Esophagus muscularis mucosa (tissue), 4 donors: ENCODE results near the gene PRKCB. TPM values are rescaled to one million over a fixed set of nuclear protein-coding genes. Genes with fewer than 3 reads are reported as not detected.

Experiments used
- DNase-seq: peaks from one replicate; pipeline ENCODE4 v3.0.0-alpha.2; 2017; ENCODE audit errors: extremely low spot score
- H3K27ac ChIP-seq, 4 donors: fragments of 200-600 bp; sonication (generic); replicated peaks in 1 of 4; 1 replicate in 3 of 4; 2 replicates in 1 of 4; pipeline ENCODE4 v1.5.1; 2016 to 2019; ENCODE audit warnings: mild to moderate bottlenecking in 1 of 4
- H3K27me3 ChIP-seq, 4 donors: fragments of 200-600 bp; sonication (generic); one replicate each; pipeline versions ENCODE4 v1.5.1 to v1.6.0; 2016 to 2019
- H3K36me3 ChIP-seq, 4 donors: fragments of 200-600 bp; sonication (generic); one replicate each; pipeline ENCODE4 v1.5.1; 2016 to 2019
- H3K4me1 ChIP-seq, 4 donors: fragments of 200-600 bp; sonication (generic); one replicate each; pipeline ENCODE4 v1.5.1; 2016 to 2019
- H3K4me3 ChIP-seq, 4 donors: fragments of 200-600 bp; sonication (generic); 1 replicate in 2 of 4; 2 replicates in 2 of 4; pipeline ENCODE4 v1.5.1; 2016 to 2019; ENCODE audit warnings: mild to moderate bottlenecking in 4 of 4, moderate library complexity in 1 of 4
- H3K9me3 ChIP-seq, 4 donors: fragments of 200-600 bp; sonication (generic); 1 replicate in 3 of 4; 2 replicates in 1 of 4; pipeline ENCODE4 v1.5.1; 2016 to 2019
- EP300 ChIP-seq: sonication (generic); formaldehyde crosslinking; IDR thresholded peaks from one replicate; pipeline ENCODE4 v1.6.1; 2017; ENCODE audit warnings: antibody characterized with exemption
- POLR2A ChIP-seq: fragments of 450-650 bp; IDR thresholded peaks from one replicate; pipeline ENCODE4 v1.6.1; 2017; ENCODE audit warnings: antibody characterized with exemption, moderate library complexity, mild to moderate bottlenecking, low read depth
- POLR2AphosphoS5 ChIP-seq, 2 donors: sonication (generic); formaldehyde crosslinking; IDR thresholded peaks; one replicate each; pipeline ENCODE4 v1.6.1; 2017; ENCODE audit warnings: antibody characterized with exemption in 2 of 2
- WGBS: methylation state at CpG from one replicate; pipeline ENCODE4 v1.1.5; 2018; 5-methylcytosine and 5-hydroxymethylcytosine counted together
- intact Hi-C: fragments of 100-400 bp; cut with DNase I; formaldehyde crosslinking; loops from one replicate; pipeline ENCODE4 v1.15.1; 2023
- total RNA-seq, 4 donors: library from RNA; depleted of rRNA; stranded (reverse); fragments of >200 nt; gene quantifications; one replicate each; pipeline versions ENCODE4 v1.1.0 to v1.2.1, GENCODE V29; 2016
- TF ChIP-seq, protein P1 (sequence below), 3 experiments: fragments of 200-600 bp in 2 of 3; fragments of 450-650 bp in 1 of 3; sonication (generic) in 2 of 3; IDR thresholded peaks; one replicate each; pipeline ENCODE4 v1.5.1; 2017 to 2019; ENCODE audit warnings: antibody characterized with exemption in 3 of 3, mild to moderate bottlenecking in 2 of 3, moderate library complexity in 1 of 3

The PRKCB gene
- total RNA-seq, 4 donors from 2014 or later, result 5.8 to 15.6 (median 9.7) TPM

DNA sequence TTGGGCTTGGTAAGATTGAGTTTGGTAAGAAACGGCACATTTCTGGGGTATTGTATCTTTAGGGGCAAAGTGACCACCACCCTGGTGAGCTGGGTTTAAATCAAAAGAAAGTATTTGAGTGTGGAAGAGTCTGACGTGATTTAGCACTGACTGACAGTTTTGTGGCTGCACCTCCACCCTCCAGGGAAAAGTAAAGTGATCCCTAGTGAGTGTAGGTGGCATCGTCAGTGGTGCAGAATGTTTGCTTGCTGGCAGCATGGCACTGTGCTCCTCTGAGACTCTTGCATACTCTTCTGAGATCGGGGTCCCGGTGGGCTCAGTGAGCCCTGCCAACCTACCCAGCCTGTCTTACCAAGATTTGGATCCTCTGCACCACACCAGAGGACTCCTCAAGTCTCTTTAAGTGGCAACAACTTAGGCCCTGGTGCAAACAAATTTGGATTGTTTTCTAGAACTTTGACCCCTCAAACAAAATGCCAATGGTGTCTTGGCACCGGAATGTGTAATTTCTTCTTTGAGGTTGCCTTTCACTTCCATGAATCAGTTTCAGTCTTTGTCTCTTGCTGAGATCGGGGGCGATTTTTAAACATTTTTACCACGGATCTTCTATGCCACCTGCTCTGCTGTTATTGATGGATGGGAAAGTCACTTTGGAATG, 2.8 kb downstream of the PRKCB start:
- Histone ChIP-seq H3K9me3 (no peaks in the 10 kb centered on the region), H3K36me3 (no peaks in the 10 kb centered on the region), H3K4me1 (peaks cover 4 to 29% (median 22%) of the 10 kb centered on the region in 4 donors), H3K27ac (no peak overlapping the region), H3K4me3 (no peak overlapping the region), H3K27me3 (peaks cover 0 to 47% (median 4%) of the 10 kb centered on the region in 4 donors)
- no peak for TF ChIP-seq POLR2A
- TF ChIP-seq, protein P1, sequence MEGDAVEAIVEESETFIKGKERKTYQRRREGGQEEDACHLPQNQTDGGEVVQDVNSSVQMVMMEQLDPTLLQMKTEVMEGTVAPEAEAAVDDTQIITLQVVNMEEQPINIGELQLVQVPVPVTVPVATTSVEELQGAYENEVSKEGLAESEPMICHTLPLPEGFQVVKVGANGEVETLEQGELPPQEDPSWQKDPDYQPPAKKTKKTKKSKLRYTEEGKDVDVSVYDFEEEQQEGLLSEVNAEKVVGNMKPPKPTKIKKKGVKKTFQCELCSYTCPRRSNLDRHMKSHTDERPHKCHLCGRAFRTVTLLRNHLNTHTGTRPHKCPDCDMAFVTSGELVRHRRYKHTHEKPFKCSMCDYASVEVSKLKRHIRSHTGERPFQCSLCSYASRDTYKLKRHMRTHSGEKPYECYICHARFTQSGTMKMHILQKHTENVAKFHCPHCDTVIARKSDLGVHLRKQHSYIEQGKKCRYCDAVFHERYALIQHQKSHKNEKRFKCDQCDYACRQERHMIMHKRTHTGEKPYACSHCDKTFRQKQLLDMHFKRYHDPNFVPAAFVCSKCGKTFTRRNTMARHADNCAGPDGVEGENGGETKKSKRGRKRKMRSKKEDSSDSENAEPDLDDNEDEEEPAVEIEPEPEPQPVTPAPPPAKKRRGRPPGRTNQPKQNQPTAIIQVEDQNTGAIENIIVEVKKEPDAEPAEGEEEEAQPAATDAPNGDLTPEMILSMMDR (IDR thresholded peaks at IDR 0.05), result no peak
- no peak for TF ChIP-seq EP300
- no peak for TF ChIP-seq POLR2AphosphoS5 (IDR thresholded peaks at IDR 0.05)
- no peak for DNase-seq
- intact Hi-C loops, result no loop called here
- WGBS, result 70% methylated on average over 9 of the region's 9 CpGs

DNA sequence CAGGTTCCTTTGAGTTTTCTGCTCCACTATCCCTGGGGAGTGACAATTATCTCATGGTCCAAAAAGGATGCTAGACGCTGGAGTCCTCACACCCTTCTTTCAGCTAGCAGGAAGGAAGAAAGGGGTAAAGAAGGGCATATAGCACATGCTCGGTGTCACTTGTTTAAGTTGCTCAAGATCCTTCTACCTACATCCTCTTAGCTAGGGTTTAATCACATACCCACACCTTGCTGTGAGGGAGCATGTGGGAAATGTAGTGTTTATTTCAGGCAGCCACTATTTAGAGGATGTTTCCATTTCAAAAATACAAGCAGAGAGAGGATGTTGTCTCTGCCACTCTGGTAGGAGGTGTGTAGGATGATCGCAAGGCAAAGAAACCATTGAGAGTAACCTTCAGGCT, 4.5 kb downstream of the PRKCB start:
- H3K9me3 ChIP-seq, result no peaks in the 10 kb centered on the region
- H3K27ac ChIP-seq, result no peak overlapping the region
- intact Hi-C loops, result no loop called here
- no peaks in the 10 kb centered on the region for H3K36me3 ChIP-seq
- peaks cover 4 to 24% (median 21%) of the 10 kb centered on the region in 4 donors for H3K4me1 ChIP-seq
- no peak for DNase-seq
- peaks cover 0 to 36% (median 4%) of the 10 kb centered on the region in 4 donors for H3K27me3 ChIP-seq
- no peak for TF ChIP-seq POLR2A
- TF ChIP-seq POLR2AphosphoS5 (IDR thresholded peaks at IDR 0.05), result no peak
- TF ChIP-seq EP300, result no peak
- TF ChIP-seq, protein P1 (IDR thresholded peaks at IDR 0.05), result no peak
- 64% methylated on average over 3 of the region's 3 CpGs for WGBS
- no peak overlapping the region for H3K4me3 ChIP-seq

DNA sequence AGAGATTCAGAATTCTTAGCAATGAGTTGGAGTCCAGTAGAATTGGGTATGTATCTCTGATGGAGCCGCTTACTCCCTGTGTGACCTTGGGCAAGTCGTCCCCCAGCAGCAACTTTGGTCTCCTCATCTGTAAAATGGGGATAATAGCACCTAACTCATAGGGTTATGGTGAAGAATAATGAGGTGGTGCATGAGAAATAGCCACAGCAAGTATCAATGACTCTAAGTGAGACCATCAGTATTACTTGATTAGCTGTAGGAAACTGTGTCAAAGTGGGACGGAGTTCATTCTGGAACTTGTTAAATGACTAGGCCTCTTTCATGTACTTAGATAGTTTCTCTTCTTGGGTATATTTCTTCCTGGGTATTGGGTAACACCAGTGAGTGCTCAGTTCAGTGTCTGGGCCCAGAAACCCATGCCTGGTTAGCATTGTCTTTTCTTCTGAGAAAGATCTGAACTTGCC, 6.4 kb downstream of the PRKCB start:
- intact Hi-C loops, result no loop called here
- TF ChIP-seq POLR2AphosphoS5 (IDR thresholded peaks at IDR 0.05), result no peak
- WGBS, result 91% methylated on average over 3 of the region's 3 CpGs
- H3K4me1 ChIP-seq, result peaks cover 0 to 7% (median 5%) of the 10 kb centered on the region in 4 donors
- peaks cover 0 to 17% (median under 1%) of the 10 kb centered on the region in 4 donors for H3K27me3 ChIP-seq
- DNase-seq, result no peak
- no peak overlapping the region for H3K27ac ChIP-seq
- H3K36me3 ChIP-seq, result no peaks in the 10 kb centered on the region
- no peak overlapping the region for H3K4me3 ChIP-seq
- no peaks in the 10 kb centered on the region for H3K9me3 ChIP-seq

DNA sequence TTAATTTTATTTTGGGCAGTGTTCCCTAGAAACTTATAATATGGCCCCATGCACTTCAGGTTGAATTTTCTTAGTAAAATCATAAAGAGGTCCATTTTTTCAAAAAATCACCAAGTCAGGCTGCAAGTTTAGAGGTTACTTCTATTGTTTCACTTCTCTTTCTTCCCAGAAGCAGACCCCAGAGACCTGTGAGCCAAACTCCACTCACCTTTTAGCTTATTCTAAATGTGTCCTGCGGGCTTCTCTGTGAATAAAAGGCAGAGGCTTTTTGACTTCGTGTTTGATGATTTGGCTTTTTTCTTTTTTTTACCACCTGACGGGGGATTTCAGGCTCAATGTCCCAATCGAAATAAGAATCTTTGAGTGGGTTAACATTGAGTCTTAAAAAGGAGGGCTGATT, 7.4 kb downstream of the PRKCB start:
- Histone ChIP-seq H3K27ac (no peak overlapping the region), H3K9me3 (no peaks in the 10 kb centered on the region), H3K27me3 (peaks cover 0 to 7% (median 0%) of the 10 kb centered on the region in 4 donors), H3K36me3 (no peaks in the 10 kb centered on the region), H3K4me1 (no peaks in the 10 kb centered on the region), H3K4me3 (no peak overlapping the region)
- DNase-seq, result no peak
- TF ChIP-seq, protein P1 (IDR thresholded peaks at IDR 0.05), result no peak
- TF ChIP-seq POLR2AphosphoS5 (IDR thresholded peaks at IDR 0.05) (no peak), EP300 (no peak), POLR2A (no peak)
- 77% methylated on average over 4 of the region's 4 CpGs for WGBS
- intact Hi-C loops, result no loop called here

DNA sequence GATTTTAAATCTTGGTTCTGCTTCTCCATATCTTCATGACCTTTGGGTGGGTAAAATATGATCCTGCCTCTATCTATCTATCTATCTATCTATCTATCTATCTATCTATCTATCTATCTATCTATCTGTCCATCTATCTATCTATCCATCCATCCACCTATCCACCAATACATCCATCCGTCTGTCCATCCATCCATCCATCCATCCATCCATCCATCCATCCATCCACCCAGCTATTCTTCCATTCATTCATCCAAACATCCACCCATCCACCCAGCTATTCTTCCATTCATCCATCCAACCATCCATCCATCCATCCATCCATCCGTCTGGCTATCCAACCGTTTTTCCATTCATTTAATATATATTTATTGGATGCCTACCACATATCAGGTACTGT, 11.5 kb downstream of the PRKCB start:
- TF ChIP-seq, protein P1 (IDR thresholded peaks at IDR 0.05), result no peak
- no peak for TF ChIP-seq EP300
- TF ChIP-seq POLR2AphosphoS5 (IDR thresholded peaks at IDR 0.05), result no peak
- TF ChIP-seq POLR2A, result no peak
- WGBS, result 52% methylated on average over 3 of the region's 3 CpGs
- intact Hi-C loops, result no loop called here

More for the DNA sequence above, 11.5 kb downstream of the PRKCB start:
- Histone ChIP-seq H3K4me3 (no peak overlapping the region), H3K36me3 (no peaks in the 10 kb centered on the region), H3K9me3 (peaks cover 0 to 3% (median 0%) of the 10 kb centered on the region in 4 donors), H3K27me3 (no peaks in the 10 kb centered on the region), H3K27ac (no peak overlapping the region), H3K4me1 (no peaks in the 10 kb centered on the region)
- DNase-seq, result no peak
